NCI-H460 (cell line): ENCODE data around the gene SPRYD7. TPM values are rescaled to one million over a fixed set of nuclear protein-coding genes. Genes with fewer than 3 reads are reported as not detected.
"Not testable (repeated sequence)": the region's sequence is repeated elsewhere in the genome, so short reads cannot be mapped to it uniquely, and the experiment has no call there.

ENCODE experiments used
- DNase-seq: peaks from one replicate; pipeline ENCODE4 v3.0.0-alpha.2; 2016; ENCODE audit warnings: low read depth; ENCODE audit errors: extremely low read depth
- total RNA-seq: library from RNA; depleted of rRNA; stranded (reverse); fragments of >200 nt; shearing (Covaris generic); gene quantifications from 2 replicates; pipeline ENCODE4 v1.2.3, GENCODE V29; 2014

SPRYD7 gene
- total RNA-seq, 1 experiment from 2014 or later, result 11.1 TPM

DNA sequence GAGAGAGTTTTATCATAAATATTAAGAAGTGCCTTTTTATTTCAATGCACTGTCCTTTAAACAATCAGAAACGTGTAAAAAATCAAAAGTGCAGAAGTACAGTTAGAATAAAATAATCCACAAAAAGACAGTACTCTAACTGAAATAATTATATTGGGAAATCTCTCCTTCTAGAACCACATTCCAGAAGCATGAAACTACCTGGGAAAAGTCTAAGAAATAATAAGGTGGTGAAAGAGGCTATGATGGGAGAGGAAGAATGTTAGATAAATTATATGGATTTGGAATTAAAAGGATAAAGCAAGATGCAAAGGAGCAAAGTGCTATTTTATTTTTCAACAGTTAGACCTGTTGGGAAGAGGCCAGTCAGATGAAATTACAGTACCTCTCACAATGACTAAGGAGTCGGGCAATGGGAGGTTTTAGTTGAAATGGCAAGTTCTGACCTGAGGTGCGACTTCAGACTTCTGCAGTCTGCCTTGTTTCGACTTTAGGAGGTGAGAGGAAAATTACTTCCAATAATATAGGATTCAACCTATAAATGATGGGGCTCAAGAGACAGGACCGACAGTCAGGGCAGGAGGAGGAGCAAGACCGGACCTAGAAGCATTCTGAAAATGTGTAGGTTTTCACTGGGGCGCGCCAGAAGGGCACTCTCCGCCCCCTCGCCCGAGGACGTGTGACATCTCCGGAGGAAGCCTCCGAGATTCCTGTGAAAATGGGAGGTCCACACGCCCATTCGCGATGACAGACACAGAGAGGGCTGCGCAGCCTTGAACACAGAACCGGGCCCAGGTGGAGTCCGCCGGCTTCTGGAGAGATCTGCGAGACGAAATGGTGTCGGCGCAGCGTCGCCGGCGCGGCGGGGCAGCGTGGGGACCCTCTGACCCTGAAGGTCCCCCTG is 717 bp downstream of the SPRYD7 start:
- peak; percentile 49 for DNase-seq

DNA sequence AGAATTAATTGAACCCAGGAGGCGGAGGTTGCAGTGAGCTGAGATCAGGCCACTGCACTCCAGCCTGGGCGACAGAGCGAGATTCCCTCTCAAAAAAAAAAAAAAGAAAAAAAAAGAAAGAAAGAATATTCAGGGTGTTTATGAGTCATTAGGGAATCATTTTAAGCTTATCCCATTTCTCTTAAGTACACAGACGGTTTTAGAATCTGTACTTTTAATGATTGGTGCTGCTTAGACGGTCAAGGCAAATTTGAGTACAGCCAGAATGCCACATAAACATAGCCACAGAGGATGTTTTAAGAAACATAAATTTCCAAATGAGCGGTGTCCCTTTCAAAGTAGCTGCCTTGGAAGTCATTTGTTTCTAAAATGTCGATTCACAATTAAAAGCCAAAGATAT is 2.6 kb downstream of the SPRYD7 start:
- DNase-seq, result no peak

DNA sequence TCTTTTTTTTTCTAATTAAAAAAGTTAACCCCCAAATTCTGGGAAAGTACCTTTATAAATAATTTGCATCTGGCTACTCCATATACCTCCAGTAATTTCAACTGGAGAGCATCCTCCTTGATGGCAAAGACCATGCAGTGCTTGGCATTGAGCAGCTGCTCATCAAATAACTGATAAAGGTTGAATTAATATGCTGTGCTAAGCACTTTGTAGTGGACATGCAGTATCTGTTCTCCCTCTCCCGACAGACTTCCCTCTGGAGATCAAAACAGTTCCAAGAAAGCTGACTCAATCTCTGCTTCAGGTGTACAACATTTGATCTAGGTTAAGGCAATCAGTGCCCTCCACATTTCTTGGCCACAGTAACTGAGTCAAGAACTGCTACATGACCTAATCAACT is 3.3 kb downstream of the SPRYD7 start:
- no peak for DNase-seq

DNA sequence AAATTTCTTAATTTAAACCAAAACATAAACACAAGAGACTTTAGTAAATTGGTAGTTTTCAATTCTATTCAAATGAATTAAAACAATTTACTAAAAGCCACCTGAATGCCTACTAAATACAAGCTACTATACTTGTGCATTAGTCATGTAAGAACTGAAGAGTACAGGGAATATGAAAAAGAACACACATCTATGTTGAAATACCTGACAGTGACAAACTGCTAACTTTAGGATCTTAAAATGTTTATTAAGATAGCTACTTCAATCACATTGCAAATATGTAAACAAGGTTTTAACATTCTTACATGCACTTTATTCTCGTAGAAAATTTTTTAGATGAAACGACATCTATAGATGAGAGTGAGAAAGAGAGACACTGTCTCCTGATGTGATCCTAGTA is 4.1 kb downstream of the SPRYD7 start:
- DNase-seq, result no peak

DNA sequence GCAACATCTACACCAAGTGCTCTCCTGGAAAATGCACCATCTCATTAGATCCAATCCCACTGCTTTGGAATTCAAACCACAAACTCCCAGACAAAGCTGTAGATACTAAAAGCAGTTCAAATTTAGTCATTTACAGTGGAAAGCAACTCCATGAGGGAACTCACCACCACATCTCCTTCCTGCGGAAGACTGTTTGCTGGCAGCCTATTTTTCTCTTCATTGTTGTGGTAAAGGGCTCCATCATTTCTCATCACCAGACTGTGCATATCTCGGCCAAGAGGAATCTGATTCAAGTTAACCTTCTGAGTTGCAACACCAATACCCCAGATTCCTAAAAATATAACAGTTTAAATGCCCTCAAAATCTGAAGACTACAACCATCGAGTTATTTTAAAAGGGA is 8.4 kb downstream of the SPRYD7 start:
- no peak for DNase-seq

DNA sequence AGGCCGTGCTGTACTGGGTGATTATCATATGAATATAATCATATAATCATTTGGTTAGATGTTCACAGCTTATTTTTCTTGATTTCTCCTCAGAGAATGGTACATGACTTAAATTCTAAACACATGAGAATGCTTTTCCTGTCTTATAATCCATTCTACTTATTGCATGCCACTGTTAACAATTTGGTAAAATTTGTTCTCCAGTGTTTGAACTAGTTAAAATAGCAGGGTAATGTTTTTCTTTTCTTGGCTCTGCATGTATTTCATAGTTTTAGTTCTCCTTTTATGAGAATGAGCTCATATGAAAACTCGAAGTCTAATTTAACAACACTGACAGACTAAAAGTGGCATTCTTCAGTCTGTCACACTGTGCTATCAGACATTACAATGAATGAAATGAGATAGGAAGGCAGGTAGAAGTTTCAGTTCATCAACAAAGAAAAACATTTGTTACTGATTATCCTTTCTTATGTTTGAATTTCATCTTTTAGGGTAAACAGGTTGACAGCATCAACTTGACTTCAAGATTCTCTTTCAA is 10.2 kb downstream of the SPRYD7 start:
- DNase-seq, result no peak

DNA sequence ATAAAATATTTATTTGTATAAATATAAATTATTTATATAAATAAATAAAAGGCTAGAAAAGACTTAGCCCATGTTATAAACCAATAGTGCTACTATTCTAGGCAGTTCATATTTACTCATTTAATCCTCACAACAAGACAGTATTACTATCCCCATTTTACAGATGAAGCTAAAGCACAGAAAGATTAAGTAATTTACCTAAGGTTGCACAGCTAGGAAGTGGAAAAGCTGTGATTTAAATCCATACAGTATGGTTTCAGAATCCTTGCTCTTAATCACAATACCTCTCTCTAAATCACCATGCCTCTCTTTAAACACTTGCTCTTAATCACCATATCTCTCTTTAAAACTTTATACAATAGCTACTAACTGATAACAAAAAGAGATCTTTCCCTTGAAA is 13.8 kb downstream of the SPRYD7 start:
- no peak for DNase-seq

DNA sequence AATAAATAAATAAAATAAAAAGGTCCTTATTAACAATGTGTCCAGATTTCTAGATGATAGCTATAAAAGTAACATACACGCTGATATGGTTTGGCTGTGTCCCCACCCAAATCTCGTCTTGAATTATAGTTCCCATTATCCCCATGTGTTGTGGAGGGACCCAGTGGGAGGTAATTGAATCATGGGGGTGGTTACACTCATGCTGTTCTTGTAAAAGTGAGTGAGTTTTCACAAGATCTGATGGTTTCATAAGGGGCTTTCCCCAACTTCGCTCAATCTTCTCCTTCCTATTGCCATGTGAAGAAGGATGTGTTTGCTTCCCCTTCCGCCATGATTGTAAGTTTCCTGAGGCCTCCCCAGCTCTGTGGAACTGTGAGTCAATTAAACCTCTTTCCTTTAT is 15.2 kb downstream of the SPRYD7 start:
- DNase-seq, result not testable (repeated sequence)

DNA sequence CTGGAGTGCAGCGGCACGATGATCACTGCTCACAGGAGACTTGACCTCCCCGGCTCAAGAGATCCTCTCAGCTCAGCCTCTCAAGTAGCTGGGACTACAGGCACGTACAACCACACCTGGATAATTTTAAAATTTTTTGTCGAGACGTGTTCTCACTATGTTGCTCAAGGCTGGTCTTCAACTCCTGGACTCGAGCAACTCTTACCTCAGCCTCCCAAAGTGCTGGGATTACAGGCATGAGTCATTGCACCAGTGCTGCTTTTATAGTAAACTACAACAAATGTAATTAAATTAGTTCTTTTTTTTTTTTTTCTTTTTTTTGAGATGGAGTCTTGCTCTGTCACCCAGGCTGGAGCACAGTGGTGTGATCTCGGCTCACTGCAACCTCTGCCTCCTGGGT is 18.0 kb downstream of the SPRYD7 start:
- not testable (repeated sequence) for DNase-seq

DNA sequence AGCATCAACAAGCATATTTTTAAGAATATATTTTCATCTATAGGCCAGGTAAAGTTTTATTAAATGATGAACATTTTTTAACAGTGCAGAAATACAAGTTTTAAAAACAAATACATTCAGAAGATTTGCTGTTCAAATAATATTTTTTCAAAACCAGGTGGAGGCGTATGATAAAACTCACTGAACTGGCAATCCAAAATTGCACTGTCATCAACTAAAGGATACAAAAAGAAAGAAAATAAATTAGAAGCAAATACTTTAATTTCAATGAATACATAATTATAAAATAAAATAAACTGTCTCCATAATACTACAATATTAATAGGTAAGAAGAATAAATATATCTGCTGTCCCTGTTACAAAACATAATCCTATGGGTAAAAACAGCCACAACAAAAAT is 21.2 kb downstream of the SPRYD7 start:
- DNase-seq, result no peak

DNA sequence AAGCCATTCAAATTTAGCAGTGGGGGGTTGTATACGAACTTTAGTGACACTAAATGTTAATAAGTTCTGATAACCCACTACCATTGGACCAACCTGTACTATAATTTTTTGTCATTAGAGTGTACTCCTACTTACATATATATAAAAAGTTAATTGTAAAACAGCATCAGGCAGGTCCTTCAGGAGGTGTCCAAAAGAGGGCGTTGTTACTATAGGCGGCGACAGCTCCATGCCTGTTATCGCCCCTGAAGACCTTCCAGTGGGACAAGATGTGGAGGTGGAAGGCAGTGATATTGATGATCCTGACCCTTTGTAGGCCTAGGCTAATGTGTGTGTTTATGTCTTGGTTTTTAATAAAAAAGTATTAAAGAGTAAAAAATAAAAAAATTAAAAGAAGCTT is 27.5 kb downstream of the SPRYD7 start:
- DNase-seq, result no peak

DNA sequence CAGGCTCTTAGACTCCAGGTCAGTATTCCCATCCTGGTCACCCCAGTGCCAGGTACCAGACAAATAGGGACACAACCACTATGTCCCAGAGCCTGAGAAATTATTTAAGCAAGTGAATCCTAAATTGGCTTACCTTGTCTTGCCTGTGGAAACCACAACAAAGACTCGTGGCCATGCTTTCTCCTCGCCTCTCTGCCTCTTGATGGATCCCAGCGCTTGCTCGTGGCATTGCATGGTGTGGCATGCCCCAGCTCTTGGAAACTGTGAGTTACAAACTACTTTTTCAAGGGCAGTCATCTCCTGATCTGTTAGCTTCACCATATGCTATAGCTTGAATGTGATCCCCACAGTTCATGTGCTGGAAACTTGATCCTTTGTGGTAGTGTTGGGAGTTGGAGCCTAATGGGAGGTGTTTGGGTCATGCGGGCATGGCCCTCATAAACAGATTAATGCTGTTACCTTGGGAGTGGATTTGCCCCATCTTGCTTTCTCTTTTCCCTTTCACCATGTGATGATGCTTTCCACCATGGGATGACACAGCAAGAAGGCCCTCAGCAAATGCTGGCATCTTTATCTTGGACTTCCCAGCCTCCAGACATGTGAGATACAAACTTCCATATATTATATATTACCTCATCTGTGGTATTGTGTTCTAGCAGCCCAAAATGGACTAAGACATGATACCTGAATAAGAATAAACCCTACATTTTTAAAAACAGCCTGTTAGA is 31.2 kb downstream of the SPRYD7 start:
- DNase-seq, result no peak

DNA sequence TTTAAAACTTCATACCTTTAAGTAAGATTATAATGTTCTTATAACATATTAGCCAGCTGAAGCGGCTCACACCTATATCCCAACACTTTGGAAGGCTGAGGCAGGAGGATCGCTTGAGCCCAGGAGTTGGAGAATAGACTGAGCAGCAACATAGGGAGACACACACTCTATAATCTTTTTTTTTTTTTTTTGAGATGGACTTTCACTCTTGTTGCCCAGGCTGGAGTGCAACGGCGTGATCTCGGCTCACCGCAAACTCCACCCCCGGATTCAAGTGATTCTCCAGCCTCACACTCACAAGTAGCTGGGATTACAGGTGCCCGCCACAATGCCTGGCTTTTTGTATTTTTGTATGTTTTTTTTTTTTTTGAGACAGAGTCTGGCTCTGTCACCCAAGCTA is 37.3 kb downstream of the SPRYD7 start:
- DNase-seq, result no peak

DNA sequence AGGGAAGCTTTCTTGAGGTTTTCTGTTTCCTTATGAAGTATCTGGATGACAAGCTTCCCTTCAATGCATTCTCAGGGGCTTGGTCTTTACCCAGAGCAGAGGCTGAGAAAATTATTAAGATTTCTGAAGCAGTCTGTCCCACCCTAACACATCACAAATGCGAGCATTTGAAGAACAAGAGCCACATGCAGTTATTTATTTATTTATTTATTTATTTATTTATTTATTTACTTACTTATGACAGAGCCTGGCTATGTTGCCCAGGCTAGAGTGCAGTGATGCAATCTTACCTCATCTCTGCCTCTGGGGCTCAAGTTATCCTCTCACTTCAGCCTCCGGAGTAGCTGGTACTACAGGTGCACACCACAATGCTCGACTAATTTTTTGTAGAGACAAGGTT is 38.4 kb downstream of the SPRYD7 start:
- no peak for DNase-seq

DNA sequence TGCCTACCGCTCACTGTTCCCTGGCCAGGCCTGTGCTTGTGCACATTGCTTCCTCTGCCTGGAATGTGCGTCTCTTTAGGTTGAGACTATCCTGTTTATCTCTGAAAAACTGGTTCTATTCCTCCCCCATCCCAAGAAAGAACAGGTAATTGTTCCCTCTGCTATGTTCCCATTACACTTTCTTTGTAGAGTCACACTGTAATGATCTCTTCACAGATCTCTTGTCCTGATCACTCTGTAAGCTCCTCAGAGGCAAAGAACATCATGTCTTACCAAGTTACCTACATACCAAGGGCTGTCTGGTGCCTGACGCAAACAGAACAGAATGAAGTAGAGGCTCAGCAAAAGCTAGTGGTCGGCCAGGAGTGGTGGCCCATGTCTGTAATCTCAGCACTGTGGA is 40.3 kb downstream of the SPRYD7 start:
- DNase-seq, result no peak

DNA sequence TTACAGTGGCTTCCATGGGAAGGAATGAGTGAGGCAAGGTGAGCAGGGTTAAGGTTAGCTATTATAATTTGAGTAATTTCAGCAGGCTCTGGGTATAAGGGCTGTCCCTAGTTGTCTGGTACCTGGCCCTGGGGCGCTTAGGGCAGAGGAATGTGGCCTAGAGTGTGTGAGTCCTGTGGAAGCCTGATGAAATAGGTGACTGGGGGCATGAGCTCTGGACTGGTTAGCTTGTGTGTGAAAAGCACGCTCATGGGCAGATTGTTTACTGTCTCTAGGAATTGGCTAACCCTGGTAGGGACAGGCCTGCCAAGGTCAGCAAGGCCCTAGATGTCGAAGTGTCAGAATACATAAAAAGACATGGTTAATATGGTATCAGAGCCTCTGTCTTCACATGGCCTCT is 42.5 kb downstream of the SPRYD7 start:
- no peak for DNase-seq

DNA sequence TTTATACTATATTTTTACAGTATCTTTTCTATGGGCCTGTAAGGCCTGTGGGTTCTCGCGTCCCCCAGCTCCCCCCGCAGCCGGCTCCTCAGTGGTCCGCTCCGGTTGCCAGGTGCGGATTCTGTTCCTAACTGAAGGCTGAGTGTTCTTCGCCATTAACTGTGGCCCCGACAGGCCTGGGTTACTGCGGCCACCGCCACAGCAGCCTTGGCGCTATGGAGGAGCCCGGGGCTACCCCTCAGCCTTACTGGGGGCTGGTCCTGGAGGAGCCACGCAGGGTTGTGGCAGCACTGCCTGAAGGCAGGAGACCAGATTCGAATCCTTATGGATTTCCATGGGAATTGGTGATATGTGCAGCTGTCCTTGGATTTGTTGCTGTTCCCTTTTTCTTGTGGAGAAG is 45.8 kb downstream of the SPRYD7 start:
- DNase-seq, result no peak

DNA sequence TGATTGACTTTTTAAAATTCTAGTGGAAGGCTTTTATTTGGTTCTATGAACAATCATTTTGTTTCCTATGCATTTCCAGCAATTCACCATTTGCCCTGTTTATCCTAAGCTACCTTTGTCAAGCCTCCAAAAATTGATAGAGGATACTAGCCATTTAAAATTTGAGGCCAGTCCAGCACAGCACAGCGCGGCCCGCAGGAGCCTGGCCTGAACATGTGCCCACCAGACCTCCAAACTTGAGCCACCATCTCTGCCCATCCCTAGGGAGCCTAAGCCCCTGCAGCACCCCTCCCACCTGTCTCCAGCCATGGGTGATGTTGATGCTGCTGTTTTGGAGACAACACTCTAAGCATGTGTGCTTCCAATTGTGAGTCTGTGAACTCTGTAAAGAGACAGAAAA is 57.5 kb downstream of the SPRYD7 start:
- no peak for DNase-seq

DNA sequence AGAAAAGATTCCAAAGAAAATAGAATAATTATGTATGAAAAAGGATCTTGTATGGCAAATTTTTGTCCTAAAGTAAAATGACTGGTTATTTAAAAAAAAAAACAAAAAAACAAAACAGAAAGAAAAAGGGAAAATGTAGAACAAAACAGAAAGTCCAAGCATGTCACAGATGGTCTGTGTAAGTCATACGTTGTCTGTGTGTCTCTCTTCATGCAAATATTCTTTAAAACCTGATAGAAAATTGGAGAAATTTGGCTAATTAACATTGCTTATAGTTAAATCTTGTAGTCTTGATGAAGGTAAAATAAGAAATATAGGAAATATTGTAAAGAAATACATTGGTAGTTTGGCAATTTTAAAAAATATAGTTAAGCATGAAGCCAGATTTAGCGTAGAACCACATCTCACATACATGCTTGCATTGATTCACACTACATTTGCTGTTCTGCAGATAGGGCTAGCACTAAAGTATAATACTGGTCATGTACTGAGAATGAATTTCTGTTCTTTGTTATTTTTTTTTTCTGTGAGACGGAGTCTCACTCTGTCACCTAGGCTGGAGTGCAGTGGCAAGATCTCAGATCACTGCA is 58.4 kb downstream of the SPRYD7 start:
- no peak for DNase-seq

DNA sequence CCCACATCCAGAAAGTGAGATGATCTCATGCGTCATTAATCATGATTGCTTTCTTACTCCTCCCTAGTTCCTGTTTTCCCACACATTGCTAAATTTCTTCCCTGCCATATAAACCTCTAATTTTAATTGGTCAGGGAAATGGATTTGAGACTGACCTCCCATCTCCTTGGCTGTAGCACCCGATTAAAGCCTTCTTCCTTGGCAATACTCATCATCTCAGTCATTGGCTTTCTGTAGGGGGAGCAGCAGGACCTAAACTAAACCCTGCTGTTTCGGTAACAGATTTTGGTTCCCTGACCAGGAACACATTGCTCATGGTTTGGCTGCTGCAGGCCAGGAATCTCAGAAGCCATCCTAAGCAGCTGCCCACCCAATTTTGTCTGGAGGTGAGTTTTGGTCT is 61.7 kb downstream of the SPRYD7 start:
- DNase-seq, result no peak

DNA sequence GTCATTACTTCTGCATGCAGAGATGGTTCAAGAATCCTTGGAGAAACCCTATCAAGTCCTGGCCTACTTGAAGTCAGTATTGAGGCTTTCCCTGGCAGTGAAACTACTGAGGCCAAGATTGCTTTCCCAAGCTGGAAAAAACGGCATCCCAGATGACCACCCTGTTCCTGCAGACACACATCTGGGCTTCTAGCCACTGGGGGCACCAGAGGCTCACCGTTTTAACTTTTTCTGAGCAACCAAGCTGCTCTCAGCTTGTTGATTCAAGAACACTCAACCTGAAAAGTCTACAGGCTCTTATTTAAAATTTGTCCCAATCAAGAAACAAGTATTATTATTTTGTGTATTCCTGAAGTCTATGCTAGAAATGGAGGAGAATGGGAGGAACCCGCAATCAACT is 66.6 kb downstream of the SPRYD7 start:
- DNase-seq, result no peak

DNA sequence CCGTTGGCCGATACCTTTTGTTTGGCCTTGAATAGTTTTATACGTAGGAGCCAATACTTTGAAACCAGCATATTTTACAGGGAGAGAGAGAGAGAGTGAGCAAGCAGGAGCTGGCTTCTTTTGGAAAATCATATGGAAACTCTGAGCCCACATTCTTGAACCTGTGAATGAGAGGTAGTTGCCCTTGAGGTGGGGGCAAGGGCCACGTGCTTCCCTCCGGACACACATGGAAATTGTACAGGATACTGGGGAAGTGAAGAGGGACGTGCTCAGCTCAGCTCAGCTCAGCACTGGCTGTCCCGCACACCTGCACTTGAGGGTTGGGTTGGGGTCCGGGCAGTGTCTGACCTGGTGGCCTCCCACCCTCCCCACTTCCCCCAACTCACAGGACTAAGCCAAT is 68.3 kb downstream of the SPRYD7 start:
- no peak for DNase-seq
